HL-60 (cell line): ENCODE measurements around the gene TESK2.

Experiments used
- POLR2AphosphoS5 ChIP-seq: IDR thresholded peaks from 2 replicates; pipeline ENCODE4 v1.6.1; 2012; ENCODE audit warnings: low read depth
- REST ChIP-seq: IDR thresholded peaks from 2 replicates; pipeline ENCODE4 v1.6.1; 2012; ENCODE audit warnings: low read depth; ENCODE audit not compliant: insufficient replicate concordance
- SPI1 ChIP-seq: IDR thresholded peaks from 2 replicates; pipeline ENCODE4 v1.6.1; 2012; ENCODE audit warnings: low read depth, mild to moderate bottlenecking, borderline replicate concordance
- TF ChIP-seq, protein P1 (sequence below): IDR thresholded peaks from one replicate; pipeline ENCODE4 v1.5.1; 2011; ENCODE audit warnings: low read length, control low read depth, inconsistent platforms; ENCODE audit not compliant: insufficient read depth

DNA sequence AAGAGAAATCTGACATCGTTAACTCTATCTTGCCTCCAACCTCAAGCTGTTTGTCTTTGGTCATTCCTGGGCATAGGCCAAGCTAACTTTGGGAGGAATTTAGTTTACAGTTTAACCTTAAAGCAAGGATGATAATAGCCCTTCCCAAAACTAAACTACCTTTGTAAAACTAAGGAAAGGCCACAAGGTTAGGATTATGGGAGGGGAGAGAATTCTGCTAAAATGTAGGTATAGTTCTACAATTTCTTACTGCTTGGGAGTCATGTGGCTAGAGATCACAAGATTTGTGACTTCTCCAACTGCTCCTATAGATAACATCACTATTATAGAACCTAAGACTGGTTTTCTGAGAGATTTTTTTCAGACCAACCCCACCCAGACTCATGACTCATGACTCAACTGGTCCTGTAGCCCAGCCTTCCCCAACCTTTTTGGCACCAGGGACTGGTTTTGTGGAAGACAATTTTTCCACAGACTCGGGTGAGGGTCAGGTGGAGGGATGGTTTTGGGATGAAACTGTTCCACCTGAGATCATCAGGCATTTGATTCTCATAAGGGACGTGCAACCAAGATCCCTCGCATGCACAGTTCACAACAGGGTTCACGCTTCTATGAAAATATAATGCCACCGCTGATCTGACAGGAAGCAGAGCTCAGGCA lies 80.0 kb downstream of the TESK2 start:
- TF ChIP-seq REST (no peak), SPI1 (no peak), POLR2AphosphoS5 (no peak)
- TF ChIP-seq, protein P1, sequence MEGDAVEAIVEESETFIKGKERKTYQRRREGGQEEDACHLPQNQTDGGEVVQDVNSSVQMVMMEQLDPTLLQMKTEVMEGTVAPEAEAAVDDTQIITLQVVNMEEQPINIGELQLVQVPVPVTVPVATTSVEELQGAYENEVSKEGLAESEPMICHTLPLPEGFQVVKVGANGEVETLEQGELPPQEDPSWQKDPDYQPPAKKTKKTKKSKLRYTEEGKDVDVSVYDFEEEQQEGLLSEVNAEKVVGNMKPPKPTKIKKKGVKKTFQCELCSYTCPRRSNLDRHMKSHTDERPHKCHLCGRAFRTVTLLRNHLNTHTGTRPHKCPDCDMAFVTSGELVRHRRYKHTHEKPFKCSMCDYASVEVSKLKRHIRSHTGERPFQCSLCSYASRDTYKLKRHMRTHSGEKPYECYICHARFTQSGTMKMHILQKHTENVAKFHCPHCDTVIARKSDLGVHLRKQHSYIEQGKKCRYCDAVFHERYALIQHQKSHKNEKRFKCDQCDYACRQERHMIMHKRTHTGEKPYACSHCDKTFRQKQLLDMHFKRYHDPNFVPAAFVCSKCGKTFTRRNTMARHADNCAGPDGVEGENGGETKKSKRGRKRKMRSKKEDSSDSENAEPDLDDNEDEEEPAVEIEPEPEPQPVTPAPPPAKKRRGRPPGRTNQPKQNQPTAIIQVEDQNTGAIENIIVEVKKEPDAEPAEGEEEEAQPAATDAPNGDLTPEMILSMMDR = no peak
